ENCODE data around the gene INSL3. TPM values are rescaled to one million over a fixed set of nuclear protein-coding genes. Genes with fewer than 3 reads are reported as not detected.
A peak's percentile ranks its signal among the peaks of the same experiment; 100 is the strongest.

Gene INSL3
- total and polyA plus RNA-seq, 2 of the 13 experiments (the other 11 are each of a cell fraction or from before 2014, with no cell fraction given): 0.30 TPM; not detected in 1

DNA sequence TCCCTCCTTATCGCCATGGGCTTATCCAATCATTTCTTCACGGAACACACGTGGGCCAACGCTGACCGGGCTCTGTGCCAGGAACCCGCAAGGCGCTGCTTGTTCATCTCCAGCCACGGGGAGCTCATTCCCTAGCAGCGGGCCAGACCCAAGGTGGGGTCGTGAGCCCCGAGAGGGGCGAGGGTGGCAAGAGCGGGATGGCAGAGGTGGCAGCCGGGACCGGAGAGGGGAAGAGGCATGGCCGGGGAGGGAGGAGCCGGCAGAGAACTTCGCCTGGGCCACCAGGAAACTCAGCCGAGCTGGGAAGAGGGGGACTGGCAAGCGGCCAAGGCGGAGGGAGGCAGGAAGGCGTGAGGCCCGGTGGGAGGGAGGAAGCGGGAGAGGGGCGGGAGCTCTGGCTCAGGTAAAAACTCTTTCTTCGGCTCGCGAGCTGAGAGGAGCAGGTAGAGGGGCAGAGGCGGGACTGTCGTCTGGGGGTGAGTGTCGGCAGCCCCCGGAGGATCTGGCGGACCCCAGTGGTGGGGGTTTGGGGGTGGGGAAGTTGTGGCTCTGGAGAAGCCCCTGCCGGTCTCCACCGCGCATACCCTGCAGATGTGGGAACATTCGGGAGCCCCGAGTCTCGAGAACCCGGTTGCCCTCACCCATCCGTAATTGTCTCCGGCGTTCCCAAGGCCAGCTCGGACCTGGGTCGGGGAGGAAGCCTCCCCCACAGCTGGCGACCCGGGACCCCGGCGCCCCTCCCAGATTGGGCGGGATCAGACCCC is 26.4 kb downstream of the INSL3 start, which contains the start of gene B3GNT3 (continued):
- TF ChIP-seq, protein P1, sequence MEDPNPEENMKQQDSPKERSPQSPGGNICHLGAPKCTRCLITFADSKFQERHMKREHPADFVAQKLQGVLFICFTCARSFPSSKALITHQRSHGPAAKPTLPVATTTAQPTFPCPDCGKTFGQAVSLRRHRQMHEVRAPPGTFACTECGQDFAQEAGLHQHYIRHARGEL (CRISPR knock-in tag; IDR thresholded peaks at IDR 0.05): peak; percentile 78; the same call in 1 of the 2 replicates
- TF ChIP-seq ELF1 (CRISPR knock-in tag; IDR thresholded peaks at IDR 0.05) (no peak; the same call in 1 of the 2 replicates), ZNF777 (CRISPR knock-in tag; IDR thresholded peaks at IDR 0.05) (no peak), ZNF790 (CRISPR knock-in tag; IDR thresholded peaks at IDR 0.05; ENCODE audit: borderline replicate concordance) (no peak), HIVEP1 (CRISPR knock-in tag; IDR thresholded peaks at IDR 0.05) (peak; percentile 44; the same call in 1 of the 2 replicates), ZNF780A (CRISPR knock-in tag; IDR thresholded peaks at IDR 0.05) (0 out of 2 replicates have a peak, but pooled peaks have one; percentile 49), ZNF383 (CRISPR knock-in tag; IDR thresholded peaks at IDR 0.05; ENCODE audit: borderline replicate concordance) (no peak), KDM5A (IDR thresholded peaks at IDR 0.05; ENCODE audit: borderline replicate concordance, low read length) (no peak), PLRG1 (conservative IDR thresholded peaks at IDR 0.05) (no peak), MAFK (conservative IDR thresholded peaks at IDR 0.05 in 1 of 2, IDR thresholded peaks at IDR 0.05 in 1 of 2; ENCODE audit: low read length in 2 of 2) (no peak), PRPF4 (IDR thresholded peaks at IDR 0.05; ENCODE audit: low read depth, low read length, poor library complexity, severe bottlenecking) (no peak), YY1 (IDR thresholded peaks at IDR 0.05; ENCODE audit: insufficient read depth, insufficient replicate concordance, low read depth, low read length) (no peak), GTF2F1 (IDR thresholded peaks at IDR 0.05; ENCODE audit: low read length) (no peak), LCORL (IDR thresholded peaks at IDR 0.05) (no peak), LCORL (CRISPR knock-in tag; IDR thresholded peaks at IDR 0.05) (no peak), ZBTB8A (CRISPR knock-in tag; IDR thresholded peaks at IDR 0.05; ENCODE audit: borderline replicate concordance, low read depth) (no peak), XRCC5 (optimal IDR thresholded peaks at IDR 0.05; ENCODE audit: low read length) (peak; percentile 40), ZNF30 (CRISPR knock-in tag; IDR thresholded peaks at IDR 0.05) (no peak), ZNF644 (CRISPR knock-in tag; IDR thresholded peaks at IDR 0.05; ENCODE audit: low read depth) (peak; percentile 25; the same call in 1 of the 2 replicates), ZNF83 (CRISPR knock-in tag; IDR thresholded peaks at IDR 0.05; ENCODE audit: borderline replicate concordance) (no peak), HDAC2 (CRISPR knock-in tag; IDR thresholded peaks at IDR 0.05) (no peak), ZMAT3 (CRISPR knock-in tag; conservative IDR thresholded peaks at IDR 0.05) (no peak), BRD4 (CRISPR knock-in tag; IDR thresholded peaks at IDR 0.05) (no peak), SOX5 (CRISPR knock-in tag; IDR thresholded peaks at IDR 0.05; ENCODE audit: borderline replicate concordance) (0 out of 2 replicates have a peak, but pooled peaks have one; percentile 17)
- TF ChIP-seq, protein P2, sequence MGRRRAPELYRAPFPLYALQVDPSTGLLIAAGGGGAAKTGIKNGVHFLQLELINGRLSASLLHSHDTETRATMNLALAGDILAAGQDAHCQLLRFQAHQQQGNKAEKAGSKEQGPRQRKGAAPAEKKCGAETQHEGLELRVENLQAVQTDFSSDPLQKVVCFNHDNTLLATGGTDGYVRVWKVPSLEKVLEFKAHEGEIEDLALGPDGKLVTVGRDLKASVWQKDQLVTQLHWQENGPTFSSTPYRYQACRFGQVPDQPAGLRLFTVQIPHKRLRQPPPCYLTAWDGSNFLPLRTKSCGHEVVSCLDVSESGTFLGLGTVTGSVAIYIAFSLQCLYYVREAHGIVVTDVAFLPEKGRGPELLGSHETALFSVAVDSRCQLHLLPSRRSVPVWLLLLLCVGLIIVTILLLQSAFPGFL (CRISPR knock-in tag; IDR thresholded peaks at IDR 0.05): no peak
- TF ChIP-seq, protein P3, sequence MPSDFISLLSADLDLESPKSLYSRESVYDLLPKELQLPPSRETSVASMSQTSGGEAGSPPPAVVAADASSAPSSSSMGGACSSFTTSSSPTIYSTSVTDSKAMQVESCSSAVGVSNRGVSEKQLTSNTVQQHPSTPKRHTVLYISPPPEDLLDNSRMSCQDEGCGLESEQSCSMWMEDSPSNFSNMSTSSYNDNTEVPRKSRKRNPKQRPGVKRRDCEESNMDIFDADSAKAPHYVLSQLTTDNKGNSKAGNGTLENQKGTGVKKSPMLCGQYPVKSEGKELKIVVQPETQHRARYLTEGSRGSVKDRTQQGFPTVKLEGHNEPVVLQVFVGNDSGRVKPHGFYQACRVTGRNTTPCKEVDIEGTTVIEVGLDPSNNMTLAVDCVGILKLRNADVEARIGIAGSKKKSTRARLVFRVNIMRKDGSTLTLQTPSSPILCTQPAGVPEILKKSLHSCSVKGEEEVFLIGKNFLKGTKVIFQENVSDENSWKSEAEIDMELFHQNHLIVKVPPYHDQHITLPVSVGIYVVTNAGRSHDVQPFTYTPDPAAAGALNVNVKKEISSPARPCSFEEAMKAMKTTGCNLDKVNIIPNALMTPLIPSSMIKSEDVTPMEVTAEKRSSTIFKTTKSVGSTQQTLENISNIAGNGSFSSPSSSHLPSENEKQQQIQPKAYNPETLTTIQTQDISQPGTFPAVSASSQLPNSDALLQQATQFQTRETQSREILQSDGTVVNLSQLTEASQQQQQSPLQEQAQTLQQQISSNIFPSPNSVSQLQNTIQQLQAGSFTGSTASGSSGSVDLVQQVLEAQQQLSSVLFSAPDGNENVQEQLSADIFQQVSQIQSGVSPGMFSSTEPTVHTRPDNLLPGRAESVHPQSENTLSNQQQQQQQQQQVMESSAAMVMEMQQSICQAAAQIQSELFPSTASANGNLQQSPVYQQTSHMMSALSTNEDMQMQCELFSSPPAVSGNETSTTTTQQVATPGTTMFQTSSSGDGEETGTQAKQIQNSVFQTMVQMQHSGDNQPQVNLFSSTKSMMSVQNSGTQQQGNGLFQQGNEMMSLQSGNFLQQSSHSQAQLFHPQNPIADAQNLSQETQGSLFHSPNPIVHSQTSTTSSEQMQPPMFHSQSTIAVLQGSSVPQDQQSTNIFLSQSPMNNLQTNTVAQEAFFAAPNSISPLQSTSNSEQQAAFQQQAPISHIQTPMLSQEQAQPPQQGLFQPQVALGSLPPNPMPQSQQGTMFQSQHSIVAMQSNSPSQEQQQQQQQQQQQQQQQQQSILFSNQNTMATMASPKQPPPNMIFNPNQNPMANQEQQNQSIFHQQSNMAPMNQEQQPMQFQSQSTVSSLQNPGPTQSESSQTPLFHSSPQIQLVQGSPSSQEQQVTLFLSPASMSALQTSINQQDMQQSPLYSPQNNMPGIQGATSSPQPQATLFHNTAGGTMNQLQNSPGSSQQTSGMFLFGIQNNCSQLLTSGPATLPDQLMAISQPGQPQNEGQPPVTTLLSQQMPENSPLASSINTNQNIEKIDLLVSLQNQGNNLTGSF (CRISPR knock-in tag; IDR thresholded peaks at IDR 0.05): no peak
